ENCODE results near the gene CDH22.

Gene CDH22

DNA sequence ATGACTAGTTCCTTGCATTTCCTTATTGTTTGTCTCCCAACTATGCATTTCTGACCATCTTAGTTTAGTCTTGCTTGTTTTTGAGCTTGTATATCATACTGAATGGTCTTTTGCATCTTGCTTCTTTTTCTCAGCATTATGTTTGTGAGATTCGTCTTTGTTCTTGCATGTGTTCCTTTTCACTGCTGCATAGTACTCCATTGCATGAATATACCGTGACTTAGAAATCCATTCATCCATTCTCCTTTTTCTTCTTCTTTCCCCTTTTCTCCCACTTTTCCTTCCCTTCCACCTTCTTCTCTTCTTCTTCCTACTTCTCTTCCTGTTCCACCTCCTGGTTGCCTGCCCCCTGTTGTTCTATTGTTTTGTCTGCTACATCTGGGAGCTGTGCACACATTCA, 42.8 kb downstream of the CDH22 start:
- no peak for DNase-seq

DNA sequence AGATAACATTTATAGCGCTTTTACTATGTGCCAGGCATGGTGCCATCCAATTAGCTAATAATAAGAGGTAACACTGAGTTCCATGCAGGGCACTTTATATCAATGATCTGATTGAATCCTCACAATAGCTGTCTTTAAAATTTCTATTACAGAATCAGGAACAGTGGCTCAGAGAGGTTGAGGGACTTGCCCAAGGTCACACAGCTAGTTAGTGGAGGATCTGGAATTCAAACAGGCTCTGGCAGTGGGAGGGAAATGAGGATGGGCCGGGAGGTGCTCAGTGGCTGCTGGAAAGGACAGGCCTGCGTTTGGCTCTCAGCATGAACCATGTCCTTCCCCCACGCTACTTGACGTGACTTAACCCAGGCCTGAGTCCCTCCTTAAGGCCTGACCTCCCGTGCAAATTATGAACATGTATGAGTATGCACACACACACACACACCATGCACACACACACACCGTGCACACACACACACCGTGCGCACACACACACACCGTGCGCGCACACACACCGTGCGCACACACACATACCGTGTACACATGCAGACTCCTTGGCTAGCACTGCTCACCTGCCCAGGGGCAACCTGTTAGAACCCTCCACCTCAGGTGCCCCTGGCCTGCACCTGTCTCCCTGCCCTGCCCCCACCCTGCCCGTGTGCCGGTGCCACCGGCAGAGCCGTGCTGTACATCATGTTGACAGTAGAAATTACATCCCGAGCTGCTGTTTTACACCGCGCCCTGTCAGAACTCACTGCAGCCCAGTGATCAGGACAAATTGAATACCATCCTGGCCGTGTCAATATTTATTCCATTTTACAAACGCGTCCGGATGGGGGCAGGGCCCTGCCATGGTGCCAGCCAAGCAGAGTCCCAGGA, 43.7 kb downstream of the CDH22 start:
- no peak for DNase-seq

DNA sequence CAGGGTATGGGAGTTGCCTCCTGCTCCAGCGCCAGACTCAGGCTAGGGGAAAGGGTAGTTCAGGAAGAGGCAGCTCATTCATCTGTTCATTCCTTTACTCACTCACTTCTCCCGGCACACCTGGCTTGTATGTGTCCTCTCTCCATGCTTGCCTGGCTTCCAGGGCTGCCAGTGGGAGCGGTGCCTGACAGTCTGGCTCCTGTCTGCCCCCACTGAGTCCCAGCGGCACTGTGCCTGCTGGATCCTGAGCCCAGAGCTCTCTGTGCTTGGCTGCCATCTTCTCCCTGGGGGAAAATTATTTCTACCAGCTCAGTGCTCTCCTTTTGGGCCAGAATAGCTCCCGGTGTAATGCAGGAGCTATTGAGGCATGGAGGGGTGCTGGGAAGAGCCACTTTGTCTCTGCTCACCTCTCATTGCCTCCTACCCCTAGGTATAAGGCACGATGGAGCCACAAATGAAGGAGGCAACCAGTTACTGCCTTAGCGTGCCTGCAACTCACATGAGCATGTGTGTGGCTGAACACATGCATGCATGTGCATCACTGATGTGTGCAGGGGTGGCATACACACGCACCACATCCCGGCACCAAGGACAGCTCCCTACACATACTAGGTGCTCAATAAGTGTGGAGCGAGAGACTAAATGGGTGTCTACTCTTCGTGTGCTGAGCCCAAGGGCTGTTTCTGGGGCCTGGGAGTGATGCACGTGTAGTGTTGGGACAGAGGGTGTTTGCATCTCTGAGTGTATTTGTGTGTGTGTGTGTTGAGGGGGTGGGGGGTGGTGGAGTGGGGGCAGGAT, 46.6 kb downstream of the CDH22 start:
- DNase-seq, result no peak

DNA sequence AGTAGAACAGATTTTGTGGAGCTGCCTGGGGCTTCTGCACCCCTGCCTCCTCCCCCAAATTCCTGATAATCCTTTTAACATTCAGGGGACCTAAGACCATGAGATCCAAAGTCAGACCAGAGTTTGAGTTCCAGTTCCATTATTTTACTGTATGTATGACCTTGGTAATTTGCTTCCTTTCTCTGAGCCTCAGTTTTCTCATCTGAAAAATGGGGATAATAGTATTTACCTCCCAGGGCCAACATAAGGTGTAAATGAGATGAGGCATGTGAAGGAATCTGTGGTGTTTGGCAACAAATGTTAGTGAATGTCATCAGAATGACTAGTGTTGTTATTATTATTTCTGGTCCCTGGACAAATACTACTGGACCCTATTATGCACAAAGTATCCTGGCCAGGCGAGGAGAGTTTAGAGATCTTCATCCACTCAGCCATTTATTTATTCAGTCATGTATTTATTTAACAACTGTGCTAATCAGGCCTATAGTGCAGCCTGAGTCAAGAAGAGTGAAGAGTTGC, 47.3 kb downstream of the CDH22 start:
- DNase-seq, result no peak

DNA sequence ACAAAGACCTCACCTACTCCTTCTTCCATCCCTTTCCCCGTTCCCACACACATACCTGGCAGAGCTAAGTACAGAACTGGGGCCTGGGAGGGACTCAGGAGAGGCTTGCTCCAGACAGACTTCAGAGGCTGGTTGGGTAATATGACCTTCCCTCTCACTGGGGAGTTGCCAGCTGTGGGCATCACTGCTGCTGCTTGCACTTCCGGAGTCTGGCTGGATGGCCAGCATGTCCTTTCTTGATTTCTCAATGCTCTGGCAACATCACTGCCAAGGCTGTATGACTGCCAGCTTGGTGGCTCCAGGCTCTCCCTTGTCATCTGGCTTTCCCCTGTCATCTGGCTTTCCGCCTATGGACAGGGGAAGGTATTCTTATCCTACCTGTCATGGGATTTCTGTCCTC, 47.8 kb downstream of the CDH22 start:
- DNase-seq, result no peak

DNA sequence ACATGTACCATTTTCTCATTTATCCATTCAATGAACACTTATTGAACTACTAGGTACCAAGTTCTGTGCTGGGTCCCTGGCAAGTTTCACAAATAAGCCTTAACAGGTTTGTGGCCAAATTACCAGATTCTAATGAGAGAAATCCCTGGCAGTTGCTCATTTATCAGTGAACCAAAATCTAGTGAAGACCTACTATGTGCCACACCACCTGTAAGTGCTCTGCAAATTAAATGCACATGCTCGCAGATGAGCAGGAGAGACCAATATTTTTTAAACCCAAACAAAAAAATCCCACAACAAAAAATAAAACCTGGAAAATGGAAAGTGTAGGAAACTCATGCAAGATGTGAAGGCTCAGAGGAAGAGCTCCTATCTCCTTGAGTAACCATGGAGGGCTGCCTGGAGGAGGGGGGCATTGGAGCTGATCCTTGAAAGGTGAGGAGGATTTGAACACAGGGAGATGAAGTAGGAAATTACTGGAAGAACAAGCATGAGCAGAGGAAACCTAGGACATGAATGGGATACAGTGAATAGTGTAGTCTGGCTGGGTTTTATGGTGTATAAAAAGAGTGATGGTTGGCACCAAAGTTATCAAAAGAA, 48.9 kb downstream of the CDH22 start:
- no peak for DNase-seq

DNA sequence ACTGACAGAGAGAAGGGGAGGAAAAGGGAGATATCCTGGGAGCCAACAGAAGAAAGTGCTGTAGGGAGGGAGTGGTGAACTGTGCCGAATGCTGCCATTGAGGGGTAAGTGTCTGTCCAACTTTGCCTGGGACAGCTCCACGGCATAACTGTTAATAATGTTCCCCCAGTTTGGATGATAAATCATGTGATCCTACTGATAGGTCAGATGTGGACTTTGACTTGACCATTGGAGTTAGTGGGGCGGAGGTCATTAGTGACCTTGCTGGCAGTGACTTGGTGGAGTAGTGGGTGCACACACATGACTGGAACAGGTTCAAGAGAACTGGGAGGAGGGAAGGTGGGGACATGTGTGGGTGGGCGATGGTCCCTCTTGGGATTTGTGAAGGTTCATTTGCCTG, 50.4 kb downstream of the CDH22 start:
- DNase-seq, result no peak

DNA sequence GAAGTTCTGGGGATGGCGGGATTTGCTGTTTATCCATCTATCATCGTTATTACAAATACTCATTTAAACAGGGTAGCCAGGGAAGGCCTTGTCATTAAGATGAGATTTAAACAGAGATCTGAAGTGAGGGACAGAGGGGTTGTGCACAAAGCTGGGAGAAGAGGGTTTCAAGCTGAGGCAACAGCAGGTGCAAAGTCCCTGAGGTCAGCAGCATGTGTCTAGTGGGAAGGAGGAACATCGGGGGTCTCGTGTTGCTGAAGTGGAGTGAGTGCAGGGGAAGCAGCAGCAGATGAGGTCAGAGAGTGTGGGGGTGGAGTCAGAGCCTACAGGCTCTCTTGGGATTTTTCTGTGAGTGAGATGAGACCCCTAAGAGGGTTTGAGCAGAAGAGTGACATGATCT, 52.0 kb downstream of the CDH22 start:
- no peak for DNase-seq

DNA sequence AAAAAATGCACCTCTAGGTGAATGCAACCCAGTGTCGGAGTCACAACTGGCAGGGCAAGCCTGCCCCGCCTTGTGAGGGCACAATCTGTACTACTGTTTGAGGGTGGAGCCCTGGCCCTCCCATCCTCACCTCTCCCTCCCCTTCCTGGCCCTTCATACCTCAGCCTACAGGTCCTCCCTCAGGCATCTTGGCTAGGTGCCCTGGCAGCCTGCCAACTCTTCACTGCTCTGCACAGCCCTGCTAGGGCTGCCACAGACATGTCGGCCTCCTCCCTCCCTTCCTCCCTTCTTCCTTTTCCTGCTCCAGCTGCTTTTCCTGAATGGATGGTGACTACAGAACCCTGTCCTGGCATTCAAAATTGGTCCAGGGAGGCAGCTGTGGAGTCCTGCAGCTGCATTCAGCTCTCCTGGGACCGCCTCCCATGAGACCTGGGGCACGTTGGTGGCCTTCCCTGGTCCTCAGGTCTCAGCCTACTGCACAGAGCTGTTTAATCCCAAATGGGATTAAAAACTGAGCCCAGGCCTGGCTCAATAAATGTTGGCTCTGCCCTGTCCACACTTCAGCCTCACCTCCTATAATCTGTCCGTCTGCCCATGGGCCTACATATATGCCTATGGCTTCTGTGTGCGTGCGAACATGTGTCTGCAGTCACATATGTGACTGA, 52.7 kb downstream of the CDH22 start:
- peak; percentile 88 for DNase-seq

DNA sequence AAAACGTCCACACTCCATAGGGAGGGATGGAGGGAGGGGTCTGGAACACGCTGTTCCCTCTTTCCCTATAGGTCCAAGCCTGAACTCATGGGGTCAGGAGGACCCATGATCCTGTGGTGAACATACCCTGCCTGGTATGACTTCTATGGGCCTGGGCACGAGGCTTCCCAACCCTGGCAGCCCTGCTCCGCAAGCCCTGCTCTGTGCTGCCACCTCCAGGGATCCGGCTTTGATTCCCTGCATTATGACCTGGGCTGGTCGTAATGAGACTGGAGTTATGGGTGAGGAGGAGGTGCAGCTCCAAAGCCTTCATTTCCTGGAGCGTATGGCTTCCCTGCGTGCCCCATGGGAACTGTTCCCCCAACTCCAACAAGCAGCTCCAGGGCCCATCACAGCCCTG, 54.9 kb downstream of the CDH22 start:
- no peak for DNase-seq

DNA sequence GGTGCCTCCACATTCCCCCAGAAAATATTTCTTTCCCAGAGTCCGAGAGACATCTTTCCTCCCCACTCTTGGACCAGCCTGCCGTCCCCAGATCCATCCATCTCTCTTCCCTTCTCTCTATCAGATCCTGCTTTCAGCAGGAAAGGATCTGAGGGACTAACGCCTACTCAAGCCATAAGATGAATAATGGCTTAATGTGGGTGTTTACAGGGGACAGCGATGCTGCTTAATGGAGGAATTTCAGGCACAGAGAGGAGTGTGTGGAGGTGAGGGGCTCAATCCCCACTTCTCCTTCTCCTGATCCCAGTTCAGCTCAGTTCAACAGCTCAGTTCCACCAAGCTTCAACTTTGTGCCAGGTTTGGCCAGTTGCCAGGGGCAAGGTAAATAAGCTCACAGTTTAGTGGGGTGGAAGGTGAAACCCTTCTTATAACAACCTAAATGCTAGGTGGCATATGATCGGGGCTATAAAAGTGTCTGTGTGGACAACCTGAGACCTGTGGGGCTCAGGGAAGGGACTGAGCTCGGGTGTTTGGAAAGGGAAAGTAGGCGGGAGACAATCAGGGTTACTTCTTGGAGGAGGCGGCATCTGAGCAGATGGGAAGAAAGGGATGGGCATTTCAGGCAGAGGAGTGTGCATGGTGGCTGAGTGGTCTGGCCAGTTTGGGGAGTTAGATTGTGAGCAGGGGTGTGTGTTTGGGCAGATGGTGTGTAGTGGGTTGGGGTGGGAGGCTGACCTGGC, 55.8 kb downstream of the CDH22 start:
- DNase-seq, result no peak

DNA sequence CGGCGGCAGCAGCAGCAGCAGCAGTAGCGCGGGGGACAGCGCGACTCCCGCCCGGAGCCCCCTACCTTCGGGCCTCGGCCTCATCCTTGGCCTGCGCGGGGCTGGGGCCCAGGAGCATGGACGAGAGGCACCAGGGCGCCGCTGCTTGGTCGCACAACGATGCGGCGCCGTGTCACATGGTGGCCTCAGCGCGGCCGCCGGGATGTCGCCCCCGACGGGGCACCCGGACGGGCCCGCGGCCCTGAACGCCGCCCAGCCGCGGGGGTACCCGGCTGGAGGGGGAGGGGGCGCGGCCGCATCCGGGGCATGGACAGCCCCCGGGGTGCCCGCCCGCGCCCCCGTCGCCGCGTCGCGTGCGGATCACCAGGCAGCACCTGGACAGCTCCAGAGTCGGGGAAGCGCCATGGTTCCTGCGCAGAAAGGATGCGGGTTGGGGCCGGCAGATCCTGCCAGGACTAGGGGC, 57.1 kb downstream of the CDH22 start:
- DNase-seq, result no peak

DNA sequence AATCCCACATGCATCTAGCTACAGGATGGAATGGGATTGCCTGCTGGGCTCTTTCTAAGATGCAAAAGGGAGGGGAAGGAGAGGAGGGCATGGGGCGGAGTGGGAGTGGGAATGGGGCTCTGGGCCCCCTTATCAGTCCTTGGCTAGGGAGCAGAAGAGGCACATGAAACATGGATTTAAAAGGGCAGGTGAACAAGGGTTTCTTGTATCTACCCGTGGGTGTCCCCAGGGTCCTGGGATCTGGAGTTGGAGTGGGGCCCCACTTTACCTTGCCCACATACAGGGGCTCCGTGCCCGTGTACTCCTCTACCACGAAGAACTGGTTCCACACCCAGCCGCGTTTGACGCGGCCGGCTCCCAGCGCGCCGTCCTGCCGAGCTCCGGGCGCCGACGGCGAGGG, 57.5 kb downstream of the CDH22 start:
- no peak for DNase-seq

DNA sequence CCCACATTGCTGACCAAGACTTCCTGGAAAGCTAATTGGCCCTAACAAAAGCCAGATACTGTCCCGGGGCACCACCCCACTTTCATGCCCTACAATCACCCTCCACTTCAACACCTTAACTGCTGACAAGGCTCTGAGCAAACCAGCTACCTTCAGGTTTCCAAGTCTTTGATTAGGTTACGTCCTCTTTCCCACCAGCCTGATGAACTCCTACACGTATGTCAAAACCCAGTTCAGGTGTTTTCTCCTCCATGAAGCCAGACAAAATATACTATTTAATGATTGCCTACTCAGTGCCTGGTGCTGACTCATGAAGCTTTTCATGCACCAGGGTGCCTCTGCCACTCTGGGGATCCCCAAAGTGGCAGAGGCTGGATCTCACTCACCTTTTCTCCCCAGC, 58.6 kb downstream of the CDH22 start:
- no peak for DNase-seq

DNA sequence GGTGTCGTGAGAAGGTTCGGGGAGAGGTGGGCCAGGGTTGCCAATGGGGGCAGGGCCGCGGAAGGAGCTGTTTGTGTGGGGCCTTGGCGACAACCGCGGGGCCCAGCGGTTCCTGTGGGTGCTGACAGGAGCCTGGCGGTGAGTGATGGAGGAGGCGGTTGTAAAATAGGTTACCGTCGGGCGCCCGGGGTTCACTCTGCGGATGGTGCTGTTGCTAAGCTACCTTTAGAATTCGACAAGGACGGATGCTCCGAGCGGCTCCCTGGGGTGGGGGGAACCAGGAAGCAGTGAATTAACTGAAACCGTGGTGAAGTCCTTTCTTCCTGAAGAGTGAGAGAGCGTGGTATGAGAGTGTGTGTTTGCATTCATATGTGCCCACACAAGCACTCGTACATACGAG, 61.7 kb downstream of the CDH22 start:
- DNase-seq, result peak; percentile 64

DNA sequence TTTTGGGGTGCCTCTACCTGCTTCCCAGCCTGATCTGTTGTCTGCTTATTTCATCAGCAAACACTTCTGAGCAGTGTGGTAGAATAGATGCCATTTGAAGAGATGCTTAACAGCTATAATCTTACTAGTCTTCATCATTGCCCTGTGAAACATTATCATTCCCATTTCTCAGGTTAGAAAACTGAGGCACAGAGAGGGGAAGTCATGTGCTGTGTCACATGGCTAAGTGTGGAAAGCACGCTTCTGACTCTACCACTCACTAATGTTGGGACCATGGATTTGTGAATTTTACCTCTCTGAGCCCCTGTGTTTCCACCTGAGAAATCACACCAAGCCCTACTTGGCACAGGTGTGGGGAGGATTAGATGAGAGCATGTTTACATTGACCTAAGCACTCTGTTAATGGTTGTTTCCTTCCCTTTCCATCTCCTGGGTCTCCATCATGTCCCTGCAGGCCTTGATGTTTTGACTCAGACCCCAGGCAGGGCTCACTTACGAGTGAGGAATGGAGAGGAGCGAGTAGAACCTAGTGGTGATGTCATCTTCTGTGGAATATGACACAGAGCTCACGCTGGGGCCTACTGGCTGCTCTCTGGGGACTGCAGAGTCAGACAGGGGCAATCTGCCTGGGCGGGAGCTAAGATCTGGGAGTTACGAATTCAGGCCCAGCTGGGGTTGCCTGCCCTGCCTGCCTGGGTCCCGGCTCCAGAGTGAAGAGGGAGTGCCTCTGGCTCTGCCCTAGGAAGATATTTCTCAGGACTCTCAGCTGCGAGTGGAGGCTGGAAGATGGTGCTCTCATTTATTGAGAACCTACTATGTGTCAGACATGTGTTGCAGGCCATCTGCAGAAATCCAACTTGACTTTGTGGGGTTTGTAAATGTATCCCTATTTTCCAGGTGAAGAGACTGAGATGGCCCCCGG, 64.3 kb downstream of the CDH22 start:
- DNase-seq, result no peak

DNA sequence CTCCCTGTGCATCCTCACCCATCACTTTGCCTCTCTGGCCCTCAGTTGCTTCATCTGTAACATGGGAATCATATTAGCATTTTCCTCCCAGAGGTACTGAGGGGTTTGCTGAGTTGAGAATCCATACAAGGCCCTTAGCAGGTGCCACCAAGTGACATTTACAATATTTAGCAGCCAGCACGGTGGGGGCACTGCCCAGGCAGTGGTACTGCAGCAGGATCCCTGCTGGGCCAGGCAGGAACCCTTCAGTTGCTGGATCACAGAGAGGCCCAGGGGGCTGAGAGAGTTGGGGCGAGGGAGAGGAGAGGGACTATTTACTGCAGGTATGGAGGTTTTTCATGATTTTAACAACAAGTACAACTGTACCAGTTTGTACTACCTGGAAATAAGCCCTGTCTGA, 65.9 kb downstream of the CDH22 start:
- no peak for DNase-seq

DNA sequence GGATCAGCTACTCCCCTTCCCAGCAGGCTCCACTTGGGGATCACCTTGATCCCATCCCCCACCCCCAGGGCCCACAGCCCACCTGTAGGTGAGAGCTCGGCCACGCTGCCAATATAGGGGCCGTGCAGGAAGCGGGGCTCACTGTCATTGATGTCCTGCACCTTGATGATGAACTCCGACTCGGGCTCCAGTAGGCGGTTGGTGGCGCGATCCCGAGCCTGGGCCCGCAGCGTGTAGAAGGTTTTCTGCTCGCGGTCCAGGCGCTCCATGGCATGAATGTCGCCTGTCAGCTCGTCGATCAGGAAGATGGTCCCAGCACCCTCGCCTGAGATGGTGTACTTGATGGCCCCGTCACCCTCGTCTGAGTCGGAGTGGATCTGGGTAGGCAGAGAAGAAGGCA, 67.4 kb downstream of the CDH22 start:
- DNase-seq, result no peak

DNA sequence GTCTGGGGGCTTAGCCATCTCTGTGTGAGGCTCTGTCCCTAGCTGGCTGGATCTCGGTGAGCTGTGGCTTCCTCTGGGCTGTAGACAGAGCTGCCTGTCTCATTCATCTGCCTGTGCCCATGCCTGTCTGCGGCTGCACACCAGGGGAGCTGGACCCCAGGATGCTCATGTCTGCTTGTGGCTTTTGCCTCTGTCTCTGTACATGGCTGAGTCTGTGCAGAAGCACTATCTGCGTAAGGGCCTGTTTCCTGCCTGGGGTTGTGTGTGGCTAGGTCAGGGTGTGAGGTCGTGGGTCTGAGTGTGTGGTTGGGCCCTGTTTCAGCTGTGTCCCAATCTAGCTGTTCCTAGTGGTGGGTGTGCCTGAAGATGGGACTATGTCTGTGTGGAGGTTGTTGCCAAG, 68.2 kb downstream of the CDH22 start:
- DNase-seq, result no peak

DNA sequence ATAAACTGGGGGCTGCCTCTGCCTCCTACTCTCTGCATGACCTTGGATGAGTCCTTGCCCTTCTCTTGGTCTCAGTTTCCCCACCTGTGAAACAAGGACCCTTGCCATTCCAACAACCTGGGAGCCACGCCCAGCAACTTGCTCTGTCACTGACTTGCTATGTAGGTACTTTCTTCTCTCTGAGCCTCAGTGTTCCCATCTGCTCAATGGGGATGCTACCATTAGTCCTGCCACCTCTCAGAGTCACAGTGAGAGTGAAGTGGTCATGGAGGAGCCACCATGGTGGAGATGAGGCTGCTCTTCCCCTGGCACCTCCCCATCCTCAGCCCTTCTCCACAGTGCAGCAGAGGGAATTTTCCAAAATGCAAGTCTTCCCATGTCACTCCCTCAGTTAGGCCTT, 70.6 kb downstream of the CDH22 start:
- no peak for DNase-seq

DNA sequence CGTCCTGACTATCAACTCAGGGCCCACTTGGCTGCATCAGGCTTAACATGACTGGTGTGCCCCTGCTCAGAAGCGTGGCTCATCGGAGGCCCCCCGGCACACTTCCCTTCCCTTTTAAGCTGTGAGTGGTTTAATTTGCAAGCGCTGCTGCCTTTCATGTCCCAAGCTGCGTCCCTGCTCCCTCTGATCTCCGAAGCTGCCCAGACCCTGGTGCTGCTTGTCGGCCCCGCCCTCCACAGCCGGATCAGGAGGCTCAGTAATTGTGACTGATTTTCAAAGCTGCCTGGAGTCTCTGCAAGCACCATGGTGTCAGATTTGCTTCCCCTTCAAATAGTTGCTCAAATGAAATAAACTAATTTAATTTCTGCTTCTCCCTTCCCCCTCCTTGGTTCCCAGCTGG, 71.1 kb downstream of the CDH22 start:
- no peak for DNase-seq
